ENCODE data around the gene LRPAP1.

- TF ChIP-seq GATA2 (IDR thresholded peaks at IDR 0.05; ENCODE audit: low read depth, low read length) (no peak), GATA3 (IDR thresholded peaks at IDR 0.05; ENCODE audit: low read depth, low read length) (no peak)
Measured at GRCh38 chr4:3485011-3485791, 47.0 kb downstream of the LRPAP1 start.

All from SH-SY5Y (cell line).